NT2/D1 (cell line): ENCODE data around the gene CCDC74A.

Experiments used
- SUZ12 ChIP-seq: IDR thresholded peaks from 2 replicates; pipeline ENCODE4 v1.6.1; 2011; ENCODE audit not compliant: insufficient read length, insufficient read depth; ENCODE audit errors: extremely low read depth
- ZNF274 ChIP-seq: IDR thresholded peaks from 2 replicates; pipeline ENCODE4 v1.6.1; 2011; ENCODE audit warnings: mild to moderate bottlenecking, low read depth, low read length

DNA sequence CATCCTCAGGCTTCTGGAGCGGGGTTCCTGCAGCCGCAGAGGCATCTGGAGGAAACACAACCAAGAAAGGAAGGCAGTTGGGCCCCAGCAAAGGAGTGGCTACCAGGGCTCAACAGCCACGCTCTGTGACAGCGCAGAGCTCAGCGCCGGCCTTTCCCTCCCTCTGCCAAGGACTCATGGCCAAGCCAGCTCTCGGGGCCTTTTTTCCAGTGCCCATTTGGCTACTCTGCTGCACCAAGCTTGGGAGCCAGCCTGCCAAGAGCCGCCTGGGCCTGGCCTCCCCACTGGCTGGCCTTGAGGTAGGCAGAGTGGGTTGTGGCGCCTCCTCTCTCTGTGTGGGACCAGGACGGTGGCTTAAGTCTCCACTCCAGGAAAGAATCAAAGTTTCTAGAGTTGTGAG is 7.2 kb upstream of the CCDC74A start:
- TF ChIP-seq SUZ12, result no peak
- TF ChIP-seq ZNF274, result no peak
